Left ventricle myocardium inferior (tissue), 1 donor: Measurements from ENCODE around the gene TSPAN15. TPM values are rescaled to one million over a fixed set of nuclear protein-coding genes. Genes with fewer than 3 reads are reported as not detected.

Source experiments
- DNase-seq: peaks from one replicate; pipeline ENCODE4 v3.0.0-alpha.2; 2020
- H3K27ac ChIP-seq: fragments of 200-600 bp; replicated peaks from 2 replicates; pipeline ENCODE4 v1.8.0; 2021
- H3K27me3 ChIP-seq: fragments of 200-600 bp; 2 replicates; pipeline ENCODE4 v1.8.0; 2021; ENCODE audit warnings: low read depth
- H3K36me3 ChIP-seq: fragments of 200-600 bp; 2 replicates; pipeline ENCODE4 v1.8.0; 2021
- H3K4me1 ChIP-seq: fragments of 200-600 bp; 2 replicates; pipeline ENCODE4 v1.8.0; 2021
- H3K4me3 ChIP-seq: fragments of 200-600 bp; 2 replicates; pipeline ENCODE4 v1.8.0; 2021; ENCODE audit warnings: mild to moderate bottlenecking, moderate library complexity
- H3K9me3 ChIP-seq: fragments of 200-600 bp; replicated peaks from 2 replicates; pipeline ENCODE4 v1.8.0; 2021
- CTCF ChIP-seq: fragments of 200-600 bp; IDR thresholded peaks from 2 replicates; pipeline ENCODE4 v1.8.0; 2021; ENCODE audit warnings: antibody characterized with exemption, mild to moderate bottlenecking, borderline replicate concordance
- intact Hi-C: fragments of 100-400 bp; cut with micrococcal nuclease; formaldehyde crosslinking; loops from one replicate; pipeline ENCODE4 v1.11.0; 2022
- total RNA-seq: library from RNA; stranded (reverse); fragmentation: NEBNext Ultra II Directional; extraction: Animal tissue kit (Norgen Biotek cat#: 25700); gene quantifications from one replicate; pipeline ENCODE4 v1.2.1, GENCODE V29; 2021
- donor health status: DM: no; HTN: yes; CAD: no; lungs with severe emphysema.

TSPAN15 gene
- total RNA-seq, 1 donor from 2014 or later, result 6.8 TPM

GRCh38 chr10:69508738-69509340 is 57.6 kb downstream of the TSPAN15 start:
- no peak for TF ChIP-seq CTCF
- H3K9me3 ChIP-seq, result no peaks in the 10 kb centered on the region
- H3K36me3 ChIP-seq, result peaks cover 6% of the 10 kb centered on the region
- intact Hi-C loops, result loop anchor here (5.0 kb wide), 1 partner anchor 82 kb away; no protein-coding TSS in a partner anchor
- H3K27me3 ChIP-seq, result no peaks in the 10 kb centered on the region
- peaks cover 15% of the 10 kb centered on the region for H3K4me1 ChIP-seq
- DNase-seq, result no peak
- H3K4me3 ChIP-seq, result no peak overlapping the region
- no peak overlapping the region for H3K27ac ChIP-seq

- no peak overlapping the region for H3K27ac ChIP-seq
- H3K9me3 ChIP-seq, result no peaks in the 10 kb centered on the region
- no peak overlapping the region for H3K4me3 ChIP-seq
- peaks cover 6% of the 10 kb centered on the region for H3K36me3 ChIP-seq
- no peaks in the 10 kb centered on the region for H3K27me3 ChIP-seq
- TF ChIP-seq CTCF, result no peak
- intact Hi-C loops, result no loop called here
- no peak for DNase-seq
- H3K4me1 ChIP-seq, result no peaks in the 10 kb centered on the region
Measured at GRCh38 chr10:69512901-69513300, 61.6 kb downstream of the TSPAN15 start.

GRCh38 chr10:69513617-69514016 is 62.4 kb downstream of the TSPAN15 start:
- Histone ChIP-seq H3K4me1 (no peaks in the 10 kb centered on the region), H3K9me3 (no peaks in the 10 kb centered on the region), H3K27ac (no peak overlapping the region), H3K36me3 (peaks cover 6% of the 10 kb centered on the region), H3K4me3 (no peak overlapping the region), H3K27me3 (no peaks in the 10 kb centered on the region)
- no peak for TF ChIP-seq CTCF
- intact Hi-C loops, result no loop called here
- no peak for DNase-seq

- no peaks in the 10 kb centered on the region for H3K9me3 ChIP-seq
- no peaks in the 10 kb centered on the region for H3K4me1 ChIP-seq
- intact Hi-C loops, result loop anchor here (5.0 kb wide), 1 partner anchor 122 kb away; no protein-coding TSS in a partner anchor
- H3K27me3 ChIP-seq, result no peaks in the 10 kb centered on the region
- peak; percentile 78 for TF ChIP-seq CTCF
- peaks cover 6% of the 10 kb centered on the region for H3K36me3 ChIP-seq
- H3K4me3 ChIP-seq, result no peak overlapping the region
- H3K27ac ChIP-seq, result no peak overlapping the region
- peak; percentile 63 for DNase-seq
Measured at GRCh38 chr10:69515699-69516259, 64.5 kb downstream of the TSPAN15 start.

GRCh38 chr10:69516316-69516715 is 65.1 kb downstream of the TSPAN15 start:
- H3K36me3 ChIP-seq, result peaks cover 6% of the 10 kb centered on the region
- TF ChIP-seq CTCF, result no peak
- H3K4me3 ChIP-seq, result no peak overlapping the region
- no peak overlapping the region for H3K27ac ChIP-seq
- H3K4me1 ChIP-seq, result no peaks in the 10 kb centered on the region
- intact Hi-C loops, result loop anchor here (5.0 kb wide), 1 partner anchor 121 kb away; no protein-coding TSS in a partner anchor
- DNase-seq, result no peak
- H3K9me3 ChIP-seq, result no peaks in the 10 kb centered on the region
- H3K27me3 ChIP-seq, result no peaks in the 10 kb centered on the region
